ENCODE data around the gene TMEM62. TPM values are rescaled to one million over a fixed set of nuclear protein-coding genes. Genes with fewer than 3 reads are reported as not detected.
"Not testable (repeated sequence)": the region's sequence is repeated elsewhere in the genome, so short reads cannot be mapped to it uniquely, and the experiment has no call there.

TMEM62 gene
- polyA plus RNA-seq, 1 donor (not counting 4 experiments of a cell fraction or from before 2014, with no cell fraction given) = 5.5 TPM

DNA sequence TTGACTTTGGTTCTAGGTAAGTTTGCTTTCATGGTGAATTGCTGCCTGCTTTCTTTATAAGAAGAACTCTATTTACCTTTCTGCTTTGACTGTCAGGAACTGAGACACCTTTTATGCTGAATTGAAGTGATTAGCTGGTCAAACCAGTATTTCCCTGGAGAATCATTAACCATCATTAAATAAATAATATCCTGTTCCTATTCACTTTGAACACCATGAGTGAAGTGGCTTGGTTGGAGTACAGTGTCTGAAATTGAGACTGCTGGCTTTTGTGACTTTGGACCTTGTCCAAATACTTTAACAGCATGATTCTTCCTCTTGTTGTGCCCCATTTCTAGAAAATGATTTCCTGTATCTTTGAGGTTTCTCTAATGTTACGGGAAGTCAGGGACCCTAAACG, 5.6 kb upstream of the TMEM62 start:
- Histone ChIP-seq H3K27me3 (ENCODE audit: control insufficient read depth, extremely low read depth, insufficient read depth, low read length) (no peaks in the 10 kb centered on the region), H3K79me2 (ENCODE audit: control insufficient read depth, insufficient read depth, low read length) (no peaks in the 10 kb centered on the region), H3K4me1 (ENCODE audit: control insufficient read depth, extremely low read depth, insufficient read depth, low read length) (peaks cover 5% of the 10 kb centered on the region), H3K9ac (ENCODE audit: control insufficient read depth, extremely low read depth, insufficient read depth, low read length) (no peak overlapping the region), H3K4me2 (ENCODE audit: control insufficient read depth, extremely low read depth, insufficient read depth, low read depth, low read length) (no peak overlapping the region), H3K4me3 (ENCODE audit: control insufficient read depth in 2 of 3, extremely low read depth in 1 of 3, insufficient read depth in 2 of 3, low read depth in 1 of 3, low read length in 3 of 3) (no peak overlapping the region), H3K9me1 (ENCODE audit: control insufficient read depth, extremely low read depth, insufficient read depth, low read length) (no peaks in the 10 kb centered on the region), H3K36me3 (ENCODE audit: control insufficient read depth in 2 of 2, extremely low read depth in 1 of 2, insufficient read depth in 2 of 2, low read length in 2 of 2) (no peaks in the 10 kb centered on the region), H3K27ac (ENCODE audit: control insufficient read depth, insufficient read depth, low read length) (no peak overlapping the region), H2AFZ (ENCODE audit: control insufficient read depth, low read length) (no peak overlapping the region), H4K20me1 (ENCODE audit: control insufficient read depth, extremely low read depth, insufficient read depth, low read length) (no peaks in the 10 kb centered on the region), H3K9me3 (ENCODE audit: control insufficient read depth, low read depth, low read length) (no peaks in the 10 kb centered on the region)
- dilution Hi-C loops (cut with MboI; ENCODE audit: extremely low pct_ligation_motif_present, low sequenced_read_pairs) = no loop called here
- no peak for DNase-seq (ENCODE audit: low read depth, low spot score)
- TF ChIP-seq EZH2 (IDR thresholded peaks at IDR 0.05; ENCODE audit: low read length) = no peak
- TF ChIP-seq, protein P1, sequence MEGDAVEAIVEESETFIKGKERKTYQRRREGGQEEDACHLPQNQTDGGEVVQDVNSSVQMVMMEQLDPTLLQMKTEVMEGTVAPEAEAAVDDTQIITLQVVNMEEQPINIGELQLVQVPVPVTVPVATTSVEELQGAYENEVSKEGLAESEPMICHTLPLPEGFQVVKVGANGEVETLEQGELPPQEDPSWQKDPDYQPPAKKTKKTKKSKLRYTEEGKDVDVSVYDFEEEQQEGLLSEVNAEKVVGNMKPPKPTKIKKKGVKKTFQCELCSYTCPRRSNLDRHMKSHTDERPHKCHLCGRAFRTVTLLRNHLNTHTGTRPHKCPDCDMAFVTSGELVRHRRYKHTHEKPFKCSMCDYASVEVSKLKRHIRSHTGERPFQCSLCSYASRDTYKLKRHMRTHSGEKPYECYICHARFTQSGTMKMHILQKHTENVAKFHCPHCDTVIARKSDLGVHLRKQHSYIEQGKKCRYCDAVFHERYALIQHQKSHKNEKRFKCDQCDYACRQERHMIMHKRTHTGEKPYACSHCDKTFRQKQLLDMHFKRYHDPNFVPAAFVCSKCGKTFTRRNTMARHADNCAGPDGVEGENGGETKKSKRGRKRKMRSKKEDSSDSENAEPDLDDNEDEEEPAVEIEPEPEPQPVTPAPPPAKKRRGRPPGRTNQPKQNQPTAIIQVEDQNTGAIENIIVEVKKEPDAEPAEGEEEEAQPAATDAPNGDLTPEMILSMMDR (optimal IDR thresholded peaks at IDR 0.05 in 1 of 3, IDR thresholded peaks at IDR 0.05 in 1 of 3, conservative IDR thresholded peaks at IDR 0.05 in 1 of 3; ENCODE audit: extremely low read depth in 1 of 3, insufficient read depth in 2 of 3, low read length in 3 of 3) = no peak
- no peak for FAIRE-seq

DNA sequence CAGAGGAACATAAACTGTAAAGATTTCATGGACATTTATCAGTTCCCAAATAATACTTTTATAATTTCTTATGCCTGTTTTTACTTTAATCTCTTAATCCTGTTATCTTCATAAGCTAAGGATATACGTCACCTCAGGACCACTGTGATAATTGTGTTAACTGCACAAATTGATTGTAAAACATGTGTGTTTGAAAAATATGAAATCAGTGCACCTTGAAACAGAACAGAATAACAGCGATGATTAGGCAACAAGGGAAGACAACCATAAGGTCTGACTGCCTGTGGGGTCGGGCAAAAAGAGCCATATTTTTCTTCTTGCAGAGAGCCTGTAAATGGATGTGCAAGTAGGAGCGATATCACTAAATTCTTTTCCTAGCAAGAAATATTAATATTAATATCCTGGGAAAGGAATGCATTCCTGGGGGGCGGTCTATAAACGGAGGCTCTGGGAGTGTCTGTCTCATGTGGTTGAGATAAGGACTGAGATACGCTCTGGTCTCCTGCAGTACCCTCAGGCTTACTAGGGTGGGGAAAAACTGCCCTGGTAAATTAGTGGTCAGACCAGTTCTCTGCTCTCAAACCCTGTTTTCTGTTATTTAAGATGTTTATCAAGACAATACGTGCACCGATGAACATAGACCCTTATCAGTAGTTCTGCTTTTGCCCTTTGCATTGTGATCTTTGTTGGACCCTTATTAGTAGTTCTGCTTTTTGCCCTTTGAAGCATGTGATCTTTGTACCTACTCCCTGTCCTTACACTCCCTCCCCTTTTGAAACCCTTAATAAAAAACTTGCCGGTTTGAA, 5.0 kb upstream of the TMEM62 start:
- H3K9ac ChIP-seq (ENCODE audit: control insufficient read depth, extremely low read depth, insufficient read depth, low read length); H3K4me2 ChIP-seq (ENCODE audit: control insufficient read depth, extremely low read depth, insufficient read depth, low read depth, low read length); H3K4me3 ChIP-seq (ENCODE audit: control insufficient read depth in 2 of 3, extremely low read depth in 1 of 3, insufficient read depth in 2 of 3, low read depth in 1 of 3, low read length in 3 of 3); H2AFZ ChIP-seq (ENCODE audit: control insufficient read depth, low read length); H3K36me3 ChIP-seq (ENCODE audit: control insufficient read depth in 2 of 2, extremely low read depth in 1 of 2, insufficient read depth in 2 of 2, low read length in 2 of 2); H3K27me3 ChIP-seq (ENCODE audit: control insufficient read depth, extremely low read depth, insufficient read depth, low read length); H3K9me1 ChIP-seq (ENCODE audit: control insufficient read depth, extremely low read depth, insufficient read depth, low read length); H3K79me2 ChIP-seq (ENCODE audit: control insufficient read depth, insufficient read depth, low read length); H3K27ac ChIP-seq (ENCODE audit: control insufficient read depth, insufficient read depth, low read length); DNase-seq (ENCODE audit: low read depth, low spot score); H4K20me1 ChIP-seq (ENCODE audit: control insufficient read depth, extremely low read depth, insufficient read depth, low read length); H3K4me1 ChIP-seq (ENCODE audit: control insufficient read depth, extremely low read depth, insufficient read depth, low read length); dilution Hi-C loops (cut with MboI; ENCODE audit: extremely low pct_ligation_motif_present, low sequenced_read_pairs); H3K9me3 ChIP-seq (ENCODE audit: control insufficient read depth, low read depth, low read length); FAIRE-seq: not testable (repeated sequence)

DNA sequence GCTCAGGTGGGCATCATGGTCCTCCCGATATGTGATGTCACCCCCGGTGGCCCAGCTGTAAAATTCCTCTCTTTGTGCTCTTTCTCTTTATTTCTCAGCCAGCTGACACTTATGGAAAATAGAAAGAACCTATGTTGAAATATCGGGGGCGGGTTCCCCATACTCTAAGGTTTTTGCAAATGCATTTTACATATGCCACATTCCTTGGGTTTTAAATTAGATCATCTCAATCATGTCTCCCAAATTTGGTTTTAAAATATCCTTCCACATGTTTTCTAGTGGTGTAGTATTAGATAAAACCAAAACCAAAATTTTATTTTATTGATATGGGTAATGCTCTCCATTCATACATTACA, 4.4 kb upstream of the TMEM62 start:
- Histone ChIP-seq H3K27ac (ENCODE audit: control insufficient read depth, insufficient read depth, low read length) (no peak overlapping the region), H4K20me1 (ENCODE audit: control insufficient read depth, extremely low read depth, insufficient read depth, low read length) (no peaks in the 10 kb centered on the region), H3K4me1 (ENCODE audit: control insufficient read depth, extremely low read depth, insufficient read depth, low read length) (peaks cover 7% of the 10 kb centered on the region), H3K36me3 (ENCODE audit: control insufficient read depth in 2 of 2, extremely low read depth in 1 of 2, insufficient read depth in 2 of 2, low read length in 2 of 2) (no peaks in the 10 kb centered on the region), H3K4me3 (ENCODE audit: control insufficient read depth in 2 of 3, extremely low read depth in 1 of 3, insufficient read depth in 2 of 3, low read depth in 1 of 3, low read length in 3 of 3) (no peak overlapping the region), H3K9me1 (ENCODE audit: control insufficient read depth, extremely low read depth, insufficient read depth, low read length) (no peaks in the 10 kb centered on the region), H3K9ac (ENCODE audit: control insufficient read depth, extremely low read depth, insufficient read depth, low read length) (no peak overlapping the region), H3K27me3 (ENCODE audit: control insufficient read depth, extremely low read depth, insufficient read depth, low read length) (no peaks in the 10 kb centered on the region), H3K9me3 (ENCODE audit: control insufficient read depth, low read depth, low read length) (no peaks in the 10 kb centered on the region), H2AFZ (ENCODE audit: control insufficient read depth, low read length) (no peak overlapping the region), H3K4me2 (ENCODE audit: control insufficient read depth, extremely low read depth, insufficient read depth, low read depth, low read length) (no peak overlapping the region), H3K79me2 (ENCODE audit: control insufficient read depth, insufficient read depth, low read length) (no peaks in the 10 kb centered on the region)
- DNase-seq (ENCODE audit: low read depth, low spot score) = no peak
- dilution Hi-C loops (cut with MboI; ENCODE audit: extremely low pct_ligation_motif_present, low sequenced_read_pairs) = no loop called here
- TF ChIP-seq, protein P1 (optimal IDR thresholded peaks at IDR 0.05 in 1 of 3, IDR thresholded peaks at IDR 0.05 in 1 of 3, conservative IDR thresholded peaks at IDR 0.05 in 1 of 3; ENCODE audit: extremely low read depth in 1 of 3, insufficient read depth in 2 of 3, low read length in 3 of 3) = no peak
- TF ChIP-seq EZH2 (IDR thresholded peaks at IDR 0.05; ENCODE audit: low read length) = no peak
- FAIRE-seq = no peak
